HG03060 (cell line): ENCODE results near the gene LOXL3.

Source experiments
- ATAC-seq: cut with Tn5 transposase; IDR thresholded peaks from one replicate; pipeline ENCODE4 v1.9.1; 2021; ENCODE audit warnings: low read depth, moderate number of reproducible peaks; ENCODE audit not compliant: unreplicated experiment

The LOXL3 gene

DNA sequence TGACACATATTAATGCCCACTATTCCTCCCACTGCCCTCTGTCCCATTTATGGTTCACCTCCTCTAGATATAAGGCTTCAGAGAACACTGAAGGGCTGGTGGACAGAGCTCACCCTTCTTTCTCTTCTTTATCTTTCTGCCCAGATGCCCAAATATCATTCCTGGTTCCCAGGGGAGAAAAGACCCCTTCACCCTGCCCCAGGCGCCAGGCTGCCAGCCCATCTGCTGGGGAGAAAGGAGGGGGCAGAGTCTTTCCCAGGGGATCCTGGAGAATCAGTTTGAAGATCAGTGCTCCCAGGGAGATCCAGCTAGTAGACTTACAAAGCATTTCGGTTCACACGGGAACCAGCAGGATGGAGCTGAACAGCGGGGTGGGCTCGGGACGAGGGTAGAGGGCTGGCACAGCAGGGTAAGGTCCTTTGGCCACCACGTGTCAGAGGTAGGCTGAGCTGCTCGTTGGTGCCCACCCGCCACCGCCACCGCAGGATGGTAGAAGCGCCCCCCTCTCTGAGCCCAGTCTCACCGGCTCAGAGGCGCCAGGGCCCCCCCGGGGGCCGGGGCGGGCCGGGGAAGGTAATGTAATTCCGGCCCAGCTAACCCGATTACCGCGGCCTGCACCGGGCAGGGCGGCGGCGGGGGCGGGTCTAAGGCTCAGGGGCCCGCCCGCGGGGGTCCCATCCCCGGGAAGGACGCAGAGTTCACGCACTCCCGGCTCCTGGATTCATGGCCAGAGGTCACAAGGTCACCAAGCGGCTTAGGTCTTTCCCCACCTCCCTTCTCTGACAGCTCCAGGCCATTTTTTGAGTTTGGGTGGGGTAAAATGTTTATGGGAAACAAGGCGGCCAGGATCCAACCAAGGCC lies 40.8 kb downstream of the LOXL3 start:
- ATAC-seq: no peak

DNA sequence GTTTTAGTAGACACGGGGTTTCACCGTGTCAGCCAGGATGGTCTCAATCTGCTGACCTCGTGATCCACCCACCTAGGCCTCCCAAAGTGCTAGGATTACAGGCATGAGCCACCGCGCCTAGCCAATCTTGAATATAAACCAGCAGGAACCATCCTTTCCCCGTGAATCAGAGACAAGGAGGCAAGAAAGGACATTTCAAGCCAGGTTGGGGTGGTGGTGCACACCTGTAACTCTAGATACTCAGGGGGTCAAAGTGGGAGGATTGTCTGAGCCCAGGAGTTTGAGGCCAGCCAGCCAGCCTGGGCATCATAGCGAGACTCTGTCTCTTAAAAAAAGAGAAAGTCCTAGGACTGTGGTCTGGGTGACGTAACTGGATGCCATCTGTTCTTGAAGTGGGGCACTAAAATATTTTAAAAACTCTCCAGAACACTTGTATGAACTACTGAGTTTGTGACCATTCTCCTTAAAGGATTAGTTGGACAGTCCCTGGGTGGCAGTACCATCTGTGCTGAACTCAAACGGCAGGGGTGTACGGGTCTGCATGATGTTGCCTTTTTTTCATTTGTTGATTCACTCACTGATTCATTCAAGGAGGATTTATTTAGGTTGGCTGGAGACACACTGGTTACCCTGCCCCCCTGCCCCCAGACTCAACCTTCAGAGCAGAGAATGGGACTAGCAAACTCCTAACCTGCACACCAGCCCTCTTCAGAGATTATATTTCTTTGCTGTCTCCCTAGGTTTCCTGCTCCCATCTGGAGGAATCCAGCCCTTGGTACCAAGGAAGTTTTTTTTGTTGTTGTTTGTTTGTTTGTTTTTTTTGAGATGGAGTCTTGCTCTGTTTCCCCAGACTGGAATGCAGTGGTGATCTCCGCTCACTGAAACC lies 42.4 kb downstream of the LOXL3 start:
- no peak for ATAC-seq

DNA sequence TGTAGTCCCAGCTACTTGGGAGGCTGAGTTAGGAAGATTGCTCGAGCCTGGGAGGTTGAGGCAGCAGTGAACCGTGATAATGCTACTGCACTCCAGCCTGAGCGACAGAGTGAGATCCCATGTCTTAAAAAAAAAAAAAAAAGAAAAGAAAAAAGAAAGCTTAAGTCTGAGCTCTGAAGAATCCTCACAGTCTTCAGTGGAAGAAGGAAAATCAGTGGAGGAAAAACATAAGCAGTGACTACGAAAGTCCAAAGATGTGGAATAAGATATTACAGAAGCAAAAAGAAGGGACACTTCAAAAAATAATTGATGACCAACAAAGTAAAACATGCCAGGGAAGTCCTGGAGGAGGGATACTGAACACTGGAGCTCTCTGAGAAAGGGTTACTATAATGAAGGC lies 43.5 kb downstream of the LOXL3 start:
- no peak for ATAC-seq

DNA sequence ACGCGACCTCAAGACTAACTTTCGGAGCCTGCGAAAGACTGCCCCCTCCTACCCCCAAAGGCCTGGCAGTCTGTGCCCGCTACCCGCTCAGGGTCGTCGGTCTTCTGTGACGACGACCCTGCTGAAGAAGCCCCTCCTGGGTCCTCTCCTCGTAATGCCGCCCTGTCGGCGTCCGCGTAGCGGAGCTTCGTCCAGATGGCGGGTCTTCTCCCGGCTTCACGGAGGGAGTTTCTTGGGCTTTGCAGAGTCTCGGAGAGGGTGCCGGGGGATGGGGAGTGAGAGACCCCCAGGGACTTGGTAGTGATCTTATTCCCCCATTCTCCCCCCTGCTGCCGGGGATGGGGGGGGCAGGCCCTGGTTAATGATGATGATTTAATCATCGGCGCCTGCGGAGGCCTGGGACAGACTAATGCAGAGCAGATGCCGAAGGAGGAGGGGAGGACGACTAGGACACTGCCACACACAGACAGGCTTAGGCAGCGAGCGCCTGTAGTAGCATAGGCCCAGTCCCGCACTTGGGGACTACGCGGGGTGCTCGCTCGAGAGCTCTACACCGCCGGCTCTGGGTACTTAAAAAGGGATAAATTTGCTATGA lies 45.7 kb downstream of the LOXL3 start:
- no peak for ATAC-seq

DNA sequence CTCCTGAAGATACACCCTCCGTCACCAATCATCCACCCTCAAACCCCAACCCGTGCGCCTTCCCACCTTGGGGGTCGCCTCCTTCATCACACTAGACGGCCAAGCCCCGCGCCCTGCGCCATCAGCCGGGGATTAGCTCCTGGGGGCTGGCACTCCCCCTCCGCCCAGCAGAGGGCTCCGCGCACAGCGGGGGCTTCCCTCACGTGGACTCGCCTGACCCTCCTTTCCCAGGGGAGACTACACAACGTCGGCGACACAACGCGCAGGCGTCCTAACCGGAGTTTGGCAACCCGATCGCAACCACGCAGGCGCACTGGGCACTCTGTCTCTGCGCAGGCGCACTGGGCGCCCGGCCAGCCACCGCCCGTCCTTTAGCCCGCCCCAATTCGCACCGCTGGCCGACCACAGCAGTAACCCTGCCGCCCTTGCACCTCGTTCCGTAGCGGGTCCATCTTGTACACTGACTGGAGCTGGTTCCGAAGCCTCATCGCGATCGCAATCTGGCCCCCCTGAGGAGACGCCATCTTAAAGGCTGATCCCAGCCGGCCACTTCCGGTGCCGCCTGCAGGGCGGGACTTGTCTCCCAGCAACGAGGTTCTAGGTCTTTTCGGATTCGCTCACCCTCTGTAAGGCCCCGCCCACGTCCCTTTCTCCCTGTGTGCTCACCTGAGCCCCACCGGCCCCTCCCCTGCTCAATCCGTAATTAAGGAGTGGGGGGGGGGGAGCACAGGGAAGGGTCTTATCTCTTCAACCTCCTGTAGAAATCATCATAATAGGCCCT lies 46.4 kb downstream of the LOXL3 start, which contains the start of gene PCGF1:
Gene PCGF1, minus strand, starts transcription at position 551 of the 781 bp plus-strand sequence. Its CDS starts 27 bp downstream, at position 524.
- ATAC-seq: peak; percentile 80

DNA sequence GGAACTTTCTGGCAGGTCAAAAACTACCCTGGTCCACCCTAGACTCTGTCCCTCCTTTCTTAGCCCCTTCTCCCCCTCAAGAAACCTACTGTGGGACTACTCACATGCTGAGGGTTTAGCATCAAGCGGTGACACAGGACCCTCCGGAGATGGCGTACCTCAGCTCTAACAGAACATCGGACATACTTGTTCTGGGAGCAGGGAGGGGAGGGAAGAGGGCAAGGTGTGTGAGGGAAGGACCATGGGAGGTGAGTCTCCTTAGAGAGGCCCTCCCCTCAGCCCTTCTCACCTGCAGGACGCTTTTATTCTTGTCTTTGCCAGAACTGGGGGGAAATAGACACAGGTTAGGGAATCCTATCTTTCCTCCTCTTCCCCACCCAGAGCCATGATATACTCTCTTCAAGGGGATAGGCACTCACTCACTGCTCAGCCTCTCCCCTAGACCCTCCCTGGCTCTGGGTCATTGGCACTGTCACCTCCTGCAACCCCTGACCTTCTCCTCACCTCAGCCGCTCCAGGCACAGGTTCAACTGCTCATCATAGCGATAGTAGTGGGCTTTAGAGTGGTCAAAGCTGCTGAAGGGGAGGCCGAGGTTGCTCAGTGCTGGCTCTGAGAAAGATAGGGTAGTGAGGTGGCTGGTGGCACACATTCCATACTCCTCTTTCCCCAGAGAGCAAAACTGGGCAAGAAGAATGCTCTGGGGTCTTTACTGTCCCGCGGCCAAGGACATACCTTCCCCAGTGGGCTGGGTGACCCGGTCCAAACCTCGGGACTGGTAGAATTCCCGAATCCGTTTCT lies 48.1 kb downstream of the LOXL3 start:
- no peak for ATAC-seq

DNA sequence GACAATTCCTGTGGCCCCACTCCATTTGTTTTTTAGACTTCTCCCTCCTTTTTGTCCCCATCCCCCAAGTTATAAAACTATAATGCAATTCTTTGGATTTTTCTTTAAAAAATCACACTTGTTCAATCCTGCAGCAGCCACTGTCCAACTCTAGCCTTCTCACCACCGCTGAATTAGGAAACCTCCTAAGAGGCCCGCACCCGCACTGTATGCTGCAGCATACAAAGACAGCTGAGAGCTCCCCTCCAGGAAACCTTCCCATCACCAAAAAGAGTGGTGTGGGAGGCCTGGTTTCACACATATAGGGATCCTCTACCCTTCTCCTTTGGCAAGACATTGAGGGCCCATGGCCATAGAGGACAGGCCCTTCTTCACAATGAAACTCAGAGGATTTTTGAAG lies 49.2 kb downstream of the LOXL3 start:
- no peak for ATAC-seq

DNA sequence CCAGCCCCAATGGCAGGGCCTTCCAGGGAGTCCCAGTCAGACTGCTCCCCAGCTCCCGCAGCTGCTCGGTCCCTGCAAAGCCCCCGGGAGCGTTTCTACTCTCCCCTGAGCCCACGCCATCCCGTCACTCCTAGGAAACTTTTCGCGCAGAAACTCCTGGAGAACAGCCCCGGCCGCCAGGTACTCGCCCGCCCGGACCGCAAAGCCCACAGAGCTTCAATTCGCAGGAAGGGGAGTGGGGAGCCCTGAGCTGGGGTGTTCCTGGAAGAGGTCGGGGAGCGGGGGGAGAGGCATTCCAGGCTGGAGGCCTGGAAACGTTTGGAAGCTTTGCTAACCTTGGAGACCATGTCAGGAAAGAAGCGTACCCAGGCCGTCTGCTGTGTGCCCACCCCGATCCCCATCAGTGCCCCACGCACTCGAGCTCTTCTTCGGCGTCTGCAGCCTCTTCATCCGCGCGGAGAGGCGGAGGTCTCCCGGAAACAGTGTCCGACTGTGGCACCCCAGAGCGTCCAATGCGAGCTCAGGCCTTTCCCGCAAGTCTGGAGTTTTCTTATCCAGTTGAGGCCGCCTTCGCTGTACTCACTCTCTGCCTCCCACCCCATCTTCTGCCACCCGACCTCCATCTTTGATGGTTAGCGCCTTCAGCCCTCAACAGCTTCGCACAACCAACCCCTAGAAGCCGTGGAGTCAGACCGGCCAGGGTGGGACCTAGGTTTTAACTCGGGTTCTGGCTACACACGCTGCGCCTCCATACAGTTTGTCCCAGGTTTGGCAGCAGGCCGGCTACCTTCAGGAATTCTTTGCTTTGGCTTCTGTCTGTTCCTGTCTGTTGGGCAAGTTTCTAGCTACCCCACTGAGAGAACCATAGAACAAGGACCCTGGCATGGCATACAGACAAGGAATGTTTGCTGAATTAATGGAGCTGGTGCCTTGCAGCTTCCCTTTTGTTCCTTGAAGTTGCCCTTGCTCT lies 50.0 kb downstream of the LOXL3 start:
- no peak for ATAC-seq

DNA sequence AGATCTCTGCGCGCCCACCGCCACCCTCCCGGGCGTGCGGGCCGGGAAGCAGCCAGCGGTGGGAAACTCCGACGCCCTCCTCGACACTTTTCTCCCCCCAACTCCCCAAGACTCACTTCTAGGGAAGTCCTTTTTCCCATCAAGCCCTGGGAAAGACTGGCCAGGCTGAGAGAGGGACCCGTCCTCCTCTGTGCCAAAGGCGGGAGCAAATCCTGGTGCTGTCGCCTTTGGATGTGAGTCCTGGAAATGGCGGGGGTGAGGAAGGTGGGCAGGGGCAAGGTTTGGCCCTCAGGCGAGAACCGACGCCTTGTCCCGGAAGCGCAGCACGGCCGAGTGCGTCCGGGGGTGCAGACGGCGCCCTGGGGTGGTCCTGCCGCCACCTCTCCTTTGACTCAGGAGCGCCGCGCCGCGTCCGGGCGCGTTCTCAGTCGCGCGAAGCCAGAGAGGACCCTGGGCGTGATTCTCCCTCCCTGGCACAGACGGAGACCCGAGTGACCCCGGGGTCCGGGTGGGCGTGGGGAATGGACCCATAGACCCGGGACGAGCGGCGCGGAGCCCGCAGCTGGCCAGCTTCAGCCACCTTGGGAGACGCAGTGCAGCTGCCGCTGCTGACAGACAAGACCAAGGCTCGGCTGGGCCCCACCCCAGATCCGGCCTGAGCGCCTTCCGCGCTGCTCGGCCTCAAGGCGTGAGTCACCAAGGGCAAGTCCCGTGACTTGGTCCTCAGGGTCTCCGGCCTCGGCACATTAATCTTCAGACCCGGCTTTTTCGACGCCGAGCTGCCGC lies 50.8 kb downstream of the LOXL3 start:
- ATAC-seq: no peak

DNA sequence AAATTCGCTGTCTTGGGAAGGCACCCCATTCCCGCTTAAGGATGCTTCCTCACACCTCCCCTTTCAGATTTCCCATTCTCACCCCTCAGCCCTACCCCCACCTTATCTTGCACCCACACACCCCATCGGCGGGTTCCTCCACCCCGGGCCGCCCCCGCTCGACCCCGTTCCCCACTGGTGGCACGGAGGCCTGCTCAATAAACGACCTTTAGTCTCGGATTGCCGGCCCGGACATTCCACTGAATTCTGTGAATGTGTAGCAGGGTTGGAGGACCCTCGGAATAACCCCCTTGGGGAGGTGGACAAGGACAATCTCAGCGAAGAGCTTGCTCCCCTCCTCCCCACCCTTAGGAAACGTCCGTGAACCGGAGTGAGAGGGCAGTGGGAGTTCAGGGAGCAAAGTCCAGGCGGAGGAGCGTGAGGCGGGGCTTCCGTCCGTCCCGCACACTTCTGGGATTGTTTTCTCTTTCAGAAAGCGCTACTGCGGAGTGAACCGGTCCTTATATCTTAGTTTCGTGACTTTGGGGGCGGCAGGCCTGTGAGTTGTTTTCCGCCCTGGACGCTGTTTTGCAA lies 51.5 kb downstream of the LOXL3 start:
- no peak for ATAC-seq

DNA sequence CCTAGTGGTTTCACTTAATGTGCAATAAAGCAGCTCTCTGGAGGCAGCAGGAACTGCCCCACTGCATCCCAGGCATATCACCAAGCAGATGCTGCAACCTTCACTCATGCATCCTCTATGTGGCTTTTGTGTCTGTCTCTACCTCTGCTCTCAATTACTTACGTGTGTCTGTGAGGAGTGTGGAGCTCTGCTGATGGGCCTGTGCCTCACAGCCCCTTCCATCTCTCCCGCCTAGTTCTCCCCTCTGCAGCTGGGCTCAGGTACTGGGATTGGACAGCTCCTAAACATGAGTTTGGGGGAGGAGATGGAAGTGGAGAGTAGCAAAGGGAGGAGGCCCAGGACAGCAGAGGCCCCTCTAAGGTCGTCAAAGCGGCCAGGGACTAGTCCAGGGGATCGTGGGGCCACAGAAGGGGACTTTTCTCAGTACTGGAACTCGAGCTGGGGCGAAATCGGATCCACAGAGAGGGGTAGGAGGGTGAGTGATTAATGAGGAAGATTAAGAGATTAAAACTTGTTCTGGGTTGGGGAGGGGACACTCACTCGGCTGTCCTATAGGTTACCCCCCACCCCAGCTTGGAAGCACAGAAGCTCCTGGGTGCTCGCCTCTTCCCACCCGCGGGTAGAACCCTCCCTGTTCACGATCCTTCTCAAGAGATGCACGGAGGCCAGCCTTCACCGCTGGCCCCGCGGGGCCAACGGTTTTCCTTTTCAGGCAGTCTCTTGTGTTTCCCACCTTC lies 52.2 kb downstream of the LOXL3 start:
- ATAC-seq: no peak

DNA sequence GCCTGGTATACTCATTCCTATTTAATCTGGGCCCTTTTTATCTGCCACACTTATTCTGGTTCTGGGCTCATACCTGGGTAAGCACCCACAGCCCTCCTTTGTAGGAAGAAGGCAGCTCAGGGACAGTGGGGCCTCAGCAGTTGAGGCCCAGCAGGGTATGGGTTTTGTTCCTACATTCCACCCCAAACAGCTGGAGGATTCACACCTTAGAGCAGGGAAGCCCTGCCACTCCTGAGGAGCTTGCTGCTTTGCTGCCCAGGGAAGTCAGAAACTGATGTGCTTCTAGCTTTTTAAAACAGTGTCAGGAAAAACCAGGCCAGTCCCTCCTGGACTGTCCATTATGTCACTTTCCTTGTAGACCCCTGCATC lies 53.2 kb downstream of the LOXL3 start:
- ATAC-seq: no peak

DNA sequence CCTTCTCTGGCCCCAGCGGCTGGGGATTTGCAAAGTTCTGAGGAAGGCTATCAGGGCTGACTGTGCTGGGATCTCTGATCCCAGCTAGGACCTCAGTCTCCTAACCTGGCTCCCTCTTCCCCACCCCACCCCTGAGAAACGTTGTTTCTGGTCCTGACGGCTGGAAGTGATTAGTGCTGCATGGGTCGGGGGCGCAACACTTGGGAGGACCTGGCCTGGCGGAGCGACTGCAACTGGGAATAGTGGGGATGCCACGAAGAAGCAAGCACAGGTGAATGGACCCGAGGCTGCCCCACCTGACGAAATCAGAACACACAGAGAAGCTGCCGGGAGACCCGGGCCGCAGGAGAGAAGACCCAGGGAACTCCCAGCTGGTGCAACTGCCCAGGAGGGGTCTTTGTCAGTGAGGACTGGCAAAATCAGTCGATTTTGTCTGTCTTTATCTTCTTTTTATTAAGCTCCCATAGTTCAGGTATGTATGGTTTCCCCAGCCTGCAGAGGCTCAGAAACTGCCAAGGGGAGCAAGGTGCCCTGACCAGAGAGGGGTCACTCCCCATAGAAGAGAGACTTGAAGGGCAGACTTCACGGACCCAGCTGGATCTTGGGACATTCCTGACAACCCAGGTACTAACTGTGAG lies 53.7 kb downstream of the LOXL3 start:
- ATAC-seq: no peak

DNA sequence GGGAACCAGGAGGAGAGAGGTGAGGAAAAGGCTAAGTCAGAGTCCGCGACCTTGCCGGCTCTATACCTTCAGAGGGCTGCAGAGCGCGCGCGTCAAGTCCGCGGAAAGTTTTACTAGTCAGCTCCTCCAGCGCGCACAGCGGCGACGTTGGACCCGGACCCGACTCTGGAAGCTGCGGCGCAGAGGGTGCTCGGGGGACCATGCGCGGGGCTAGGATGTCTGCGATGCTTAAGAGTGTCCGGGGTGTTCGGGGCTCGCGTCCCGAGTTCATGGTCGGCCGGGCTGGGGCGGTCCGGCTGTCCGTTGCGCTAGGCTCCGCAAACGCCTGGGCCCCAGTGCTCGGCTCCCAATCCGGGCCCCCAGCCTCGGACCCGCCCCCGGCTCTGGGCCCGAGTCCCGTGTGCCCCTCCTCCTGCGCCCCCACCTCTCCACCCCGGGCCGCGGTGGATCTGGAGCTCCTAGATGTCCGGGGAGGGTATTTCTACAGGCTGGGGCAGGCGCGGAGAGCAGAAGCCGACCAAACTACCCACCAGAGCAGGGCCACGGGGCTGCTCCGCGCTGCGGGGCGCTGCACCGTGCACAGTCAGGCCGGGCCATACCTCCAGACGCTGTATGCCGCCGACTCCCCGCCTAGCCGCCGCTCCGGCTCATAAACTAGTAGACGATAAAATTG lies 54.3 kb downstream of the LOXL3 start, which contains the start of gene LBX2:
Gene LBX2, minus strand, starts transcription at position 337 of the 673 bp plus-strand sequence. Its CDS starts 66 bp downstream, at position 271.
- ATAC-seq: no peak

DNA sequence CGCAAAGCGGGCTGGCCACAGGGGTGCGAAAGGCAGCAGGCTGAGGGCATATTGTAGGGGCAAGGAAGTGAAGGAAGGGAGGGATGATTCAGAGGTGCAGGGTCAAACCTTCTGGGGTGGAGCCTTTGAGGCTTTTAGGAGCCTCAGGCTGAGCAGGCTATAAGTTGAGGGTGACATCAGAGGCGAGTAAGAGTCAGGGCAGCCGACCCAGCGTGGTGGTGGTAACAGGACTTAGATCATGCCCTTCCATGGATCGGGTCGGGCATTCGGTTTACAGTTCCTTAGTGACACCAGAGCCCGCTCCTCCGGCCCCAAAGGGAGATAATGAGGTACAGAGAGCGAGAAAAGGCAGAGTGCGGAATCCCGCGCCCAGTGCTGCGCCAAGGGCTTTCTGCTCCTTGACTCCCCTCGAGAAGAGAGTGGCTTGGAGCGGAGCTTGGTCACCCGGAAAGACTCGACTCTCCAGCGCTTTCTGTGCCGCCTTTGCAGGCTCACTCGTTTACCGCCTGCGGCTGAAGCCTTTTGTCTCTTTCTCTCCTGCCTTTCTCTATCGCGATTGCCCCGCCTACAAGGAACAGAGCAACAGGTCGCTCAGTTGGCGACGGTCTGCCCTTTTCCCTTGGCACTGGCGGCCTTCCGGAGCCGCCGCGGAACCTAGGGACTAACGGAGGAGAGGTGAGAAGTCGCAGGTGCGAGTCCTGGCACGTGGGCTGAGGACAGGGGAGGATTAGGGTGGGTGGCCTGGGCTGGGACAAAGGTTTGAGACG lies 55.1 kb downstream of the LOXL3 start:
- ATAC-seq: no peak
